Hepatocyte (in vitro differentiated cells): ENCODE data around the gene TMEM135. TPM values are rescaled to one million over a fixed set of nuclear protein-coding genes. Genes with fewer than 3 reads are reported as not detected.
"Not testable (repeated sequence)": the region's sequence is repeated elsewhere in the genome, so short reads cannot be mapped to it uniquely, and the experiment has no call there.

Experiments
- DNase-seq: peaks from one replicate; pipeline ENCODE4 v3.0.0-alpha.2; 2016; ENCODE audit warnings: low spot score
- H2AFZ ChIP-seq: fragments of 200-600 bp; sonication (generic); 2 replicates; pipeline ENCODE4 v1.6.0; 2016; ENCODE audit warnings: antibody characterized with exemption, mild to moderate bottlenecking
- H3K27ac ChIP-seq: fragments of 200-600 bp; sonication (generic); 2 replicates; pipeline ENCODE4 v1.5.1; 2016; ENCODE audit warnings: mild to moderate bottlenecking
- H3K27me3 ChIP-seq: fragments of 200-600 bp; sonication (generic); 2 replicates; pipeline ENCODE4 v1.6.1; 2016
- H3K36me3 ChIP-seq: fragments of 200-600 bp; sonication (generic); replicated peaks from 2 replicates; pipeline ENCODE4 v1.5.1; 2016; ENCODE audit warnings: low read depth; ENCODE audit not compliant: insufficient read depth
- H3K4me1 ChIP-seq: fragments of 200-600 bp; sonication (generic); 2 replicates; pipeline ENCODE4 v1.5.1; 2016; ENCODE audit warnings: mild to moderate bottlenecking, moderate library complexity; ENCODE audit not compliant: insufficient read depth
- H3K4me2 ChIP-seq: fragments of 200-600 bp; sonication (generic); 2 replicates; pipeline ENCODE4 v1.6.0; 2016
- H3K4me3 ChIP-seq: fragments of 200-600 bp; sonication (generic); 2 replicates; pipeline ENCODE4 v1.5.1; 2016; ENCODE audit warnings: mild to moderate bottlenecking
- H3K79me2 ChIP-seq: fragments of 200-600 bp; sonication (generic); 2 replicates; pipeline ENCODE4 v1.6.0; 2017; ENCODE audit warnings: mild to moderate bottlenecking
- H3K9me2 ChIP-seq: fragments of 200-600 bp; sonication (generic); replicated peaks from 2 replicates; pipeline ENCODE4 v1.6.0; 2017; ENCODE audit warnings: mild to moderate bottlenecking; ENCODE audit not compliant: insufficient read depth
- H3K9me3 ChIP-seq: fragments of 200-600 bp; sonication (generic); 2 replicates; pipeline ENCODE4 v1.5.1; 2016; ENCODE audit warnings: low read depth, mild to moderate bottlenecking
- H4K20me1 ChIP-seq: fragments of 200-600 bp; sonication (generic); 2 replicates; pipeline ENCODE4 v1.6.0; 2016; ENCODE audit warnings: mild to moderate bottlenecking; ENCODE audit not compliant: insufficient read depth, poor library complexity, severe bottlenecking
- CTCF ChIP-seq: fragments of 200-600 bp; sonication (generic); IDR thresholded peaks from 2 replicates; pipeline ENCODE4 v1.5.1; 2016; ENCODE audit warnings: antibody characterized with exemption, mild to moderate bottlenecking; ENCODE audit not compliant: poor library complexity
- EZH2 ChIP-seq: fragments of 200-600 bp; sonication (generic); IDR thresholded peaks from 2 replicates; pipeline ENCODE4 v1.6.1; 2016; ENCODE audit warnings: antibody characterized with exemption, mild to moderate bottlenecking, borderline replicate concordance
- EZH2phosphoT487 ChIP-seq: fragments of 200-600 bp; sonication (generic); IDR thresholded peaks from one replicate; pipeline ENCODE4 v1.6.1; 2018; ENCODE audit warnings: antibody characterized with exemption, mild to moderate bottlenecking, low read depth, moderate library complexity; ENCODE audit not compliant: unreplicated experiment, severe bottlenecking
- WGBS: methylation state at CpG from one replicate; pipeline ENCODE4 v1.1.6; 2016; ENCODE audit warnings: low lambda C conversion rate; ENCODE audit errors: missing lambda C conversion rate; 5-methylcytosine and 5-hydroxymethylcytosine counted together
- polyA plus RNA-seq: library from polyadenylated mRNA; unstranded; fragments of >200 nt; fragmentation: Nextera tagmentation; extraction: Ambion mirVana; gene quantifications from 2 replicates; pipeline ENCODE4 v1.2.1, GENCODE V29; 2016
- total RNA-seq: library from RNA; depleted of rRNA; stranded (reverse); fragments of >200 nt; gene quantifications from 2 replicates; pipeline ENCODE4 v1.2.3, GENCODE V29; 2014

The TMEM135 gene
- total and polyA plus RNA-seq, 2 experiments from 2014 or later, result 26.7 to 52.0 TPM

- H3K9me2 ChIP-seq, result no peaks in the 10 kb centered on the region
- no peak overlapping the region for H3K4me3 ChIP-seq
- WGBS, result 71% methylated on average over 3 of the region's 3 CpGs
- DNase-seq, result no peak
- TF ChIP-seq CTCF, result no peak
- TF ChIP-seq EZH2phosphoT487, result no peak
- no peak for TF ChIP-seq EZH2
- no peaks in the 10 kb centered on the region for H3K79me2 ChIP-seq
- H3K4me2 ChIP-seq, result no peak overlapping the region
- peaks cover 3% of the 10 kb centered on the region for H3K4me1 ChIP-seq
- no peak overlapping the region for H2AFZ ChIP-seq
- no peak overlapping the region for H3K27ac ChIP-seq
- H3K27me3 ChIP-seq, result no peaks in the 10 kb centered on the region
- no peaks in the 10 kb centered on the region for H3K36me3 ChIP-seq
- no peaks in the 10 kb centered on the region for H3K9me3 ChIP-seq
- H4K20me1 ChIP-seq, result no peaks in the 10 kb centered on the region
Measured at GRCh38 chr11:87020764-87021365, 16.9 kb upstream of the TMEM135 start.

GRCh38 chr11:87022254-87022653 is 15.5 kb upstream of the TMEM135 start:
- H3K27ac ChIP-seq, result no peak overlapping the region
- peaks cover 3% of the 10 kb centered on the region for H3K4me1 ChIP-seq
- H4K20me1 ChIP-seq, result no peaks in the 10 kb centered on the region
- H2AFZ ChIP-seq, result no peak overlapping the region
- TF ChIP-seq CTCF, result no peak
- no peak for TF ChIP-seq EZH2
- TF ChIP-seq EZH2phosphoT487, result no peak
- no peaks in the 10 kb centered on the region for H3K9me3 ChIP-seq
- H3K79me2 ChIP-seq, result no peaks in the 10 kb centered on the region
- H3K4me3 ChIP-seq, result no peak overlapping the region
- no peaks in the 10 kb centered on the region for H3K27me3 ChIP-seq
- no peaks in the 10 kb centered on the region for H3K36me3 ChIP-seq
- 88% methylated on average over 1 of the region's 1 CpG for WGBS
- H3K4me2 ChIP-seq, result no peak overlapping the region
- H3K9me2 ChIP-seq, result no peaks in the 10 kb centered on the region
- no peak for DNase-seq

- no peak overlapping the region for H3K4me2 ChIP-seq
- H4K20me1 ChIP-seq, result no peaks in the 10 kb centered on the region
- H3K9me3 ChIP-seq, result no peaks in the 10 kb centered on the region
- no peaks in the 10 kb centered on the region for H3K79me2 ChIP-seq
- no peak overlapping the region for H2AFZ ChIP-seq
- 82% methylated on average over 3 of the region's 3 CpGs for WGBS
- no peaks in the 10 kb centered on the region for H3K36me3 ChIP-seq
- no peak overlapping the region for H3K4me3 ChIP-seq
- TF ChIP-seq CTCF (no peak), EZH2phosphoT487 (no peak), EZH2 (no peak)
- DNase-seq, result no peak
- no peaks in the 10 kb centered on the region for H3K9me2 ChIP-seq
- H3K27me3 ChIP-seq, result no peaks in the 10 kb centered on the region
- no peak overlapping the region for H3K27ac ChIP-seq
- peaks cover 3% of the 10 kb centered on the region for H3K4me1 ChIP-seq
Measured at GRCh38 chr11:87022738-87023137, 15.0 kb upstream of the TMEM135 start.

- H3K9me3 ChIP-seq, H3K4me1 ChIP-seq, H2AFZ ChIP-seq, H4K20me1 ChIP-seq, H3K27ac ChIP-seq, H3K4me2 ChIP-seq, H3K79me2 ChIP-seq, H3K9me2 ChIP-seq, H3K36me3 ChIP-seq, DNase-seq, H3K4me3 ChIP-seq, H3K27me3 ChIP-seq: not testable (repeated sequence)
- 93% methylated on average over 1 of the region's 1 CpG for WGBS
Measured at GRCh38 chr11:87026415-87026814, 11.3 kb upstream of the TMEM135 start.
